Epithelial cell of proximal tubule (primary cell): ENCODE results near the gene ELOVL2. TPM values are rescaled to one million over a fixed set of nuclear protein-coding genes. Genes with fewer than 3 reads are reported as not detected.

Source experiments
- DNase-seq: peaks from one replicate; pipeline ENCODE4 v3.0.0-alpha.2; 2011; ENCODE audit warnings: low read depth
- H3K4me3 ChIP-seq: 2 replicates; pipeline ENCODE4 v1.5.1; 2011; ENCODE audit warnings: low read depth, mild to moderate bottlenecking, low read length
- CTCF ChIP-seq: conservative IDR thresholded peaks from 2 replicates; pipeline ENCODE4 v1.5.1; 2012; ENCODE audit warnings: low read depth, mild to moderate bottlenecking, low read length
- total RNA-seq: library from RNA; depleted of rRNA; stranded (reverse); fragments of >200 nt; gene quantifications from 2 replicates; pipeline ENCODE4 v1.2.3, GENCODE V29; 2015

Gene ELOVL2
- total RNA-seq, 1 donor from 2014 or later = 1.3 TPM

GRCh38 chr6:11025921-11026635, 18.0 kb downstream of the ELOVL2 start:
- H3K4me3 ChIP-seq = no peak overlapping the region
- no peak for DNase-seq
- TF ChIP-seq CTCF = no peak

GRCh38 chr6:11025130-11025529, 19.0 kb downstream of the ELOVL2 start:
- DNase-seq = no peak
- TF ChIP-seq CTCF = no peak
- no peak overlapping the region for H3K4me3 ChIP-seq

GRCh38 chr6:11023032-11023431, 21.1 kb downstream of the ELOVL2 start:
- no peak for TF ChIP-seq CTCF
- H3K4me3 ChIP-seq = no peak overlapping the region
- DNase-seq = no peak

- TF ChIP-seq CTCF = no peak
- no peak for DNase-seq
- no peak overlapping the region for H3K4me3 ChIP-seq
Measured at GRCh38 chr6:11021714-11022113, 22.4 kb downstream of the ELOVL2 start.

- no peak for TF ChIP-seq CTCF
- H3K4me3 ChIP-seq = no peak overlapping the region
- DNase-seq = no peak
Measured at GRCh38 chr6:11021003-11021402, 23.1 kb downstream of the ELOVL2 start.

GRCh38 chr6:11018225-11018624, 25.9 kb downstream of the ELOVL2 start:
- DNase-seq = no peak
- TF ChIP-seq CTCF = no peak
- H3K4me3 ChIP-seq = no peak overlapping the region

GRCh38 chr6:11017090-11017489, 27.0 kb downstream of the ELOVL2 start:
- no peak for DNase-seq
- TF ChIP-seq CTCF = no peak
- no peak overlapping the region for H3K4me3 ChIP-seq
